ENCODE data around the gene ACAT2.
"Not testable (repeated sequence)": the region's sequence is repeated elsewhere in the genome, so short reads cannot be mapped to it uniquely, and the experiment has no call there.

ACAT2 gene

GRCh38 chr6:159816775-159817174, 54.9 kb downstream of the ACAT2 start:
- not testable (repeated sequence) for DNase-seq

DNA sequence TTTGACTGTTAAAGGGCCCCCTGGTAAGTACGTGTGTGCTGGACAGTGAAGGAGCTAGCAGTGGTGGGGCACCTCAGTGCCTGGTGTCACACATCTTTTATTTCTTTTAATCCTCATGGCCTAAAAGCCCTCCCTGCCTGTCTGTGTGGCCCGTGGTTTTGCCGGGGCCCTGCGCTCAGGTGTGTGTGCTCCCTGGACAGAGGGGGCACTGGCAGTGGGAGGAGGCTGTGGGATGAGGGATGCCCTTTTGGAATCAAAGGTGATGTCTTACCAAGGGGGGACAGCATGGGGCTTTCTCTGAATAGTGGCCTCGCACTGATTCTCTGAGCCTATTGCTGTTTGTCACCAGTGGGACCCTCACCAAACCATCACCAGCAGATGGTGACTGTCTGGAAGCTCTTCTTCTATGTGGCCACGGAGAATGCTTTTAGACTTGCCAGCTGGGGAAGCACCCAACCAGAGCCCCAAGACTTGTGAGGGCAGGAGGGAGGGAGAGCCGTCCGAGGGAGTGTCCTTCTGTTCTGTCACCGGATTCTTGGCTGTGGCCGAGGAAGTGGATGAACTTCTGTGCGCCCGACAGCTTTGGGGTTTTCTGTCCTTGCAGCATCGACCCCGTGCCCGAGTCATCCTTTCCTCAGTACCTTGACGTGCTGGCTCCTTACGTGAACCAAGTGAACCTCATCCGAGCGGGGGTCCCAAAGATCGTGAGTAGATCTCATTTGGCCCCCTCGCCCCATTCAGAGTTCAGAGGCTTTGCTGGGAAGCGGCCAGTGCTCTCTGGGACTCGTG, 56.3 kb downstream of the ACAT2 start:
- no peak for DNase-seq

- DNase-seq = no peak
Measured at GRCh38 chr6:159819098-159819497, 57.3 kb downstream of the ACAT2 start.

DNA sequence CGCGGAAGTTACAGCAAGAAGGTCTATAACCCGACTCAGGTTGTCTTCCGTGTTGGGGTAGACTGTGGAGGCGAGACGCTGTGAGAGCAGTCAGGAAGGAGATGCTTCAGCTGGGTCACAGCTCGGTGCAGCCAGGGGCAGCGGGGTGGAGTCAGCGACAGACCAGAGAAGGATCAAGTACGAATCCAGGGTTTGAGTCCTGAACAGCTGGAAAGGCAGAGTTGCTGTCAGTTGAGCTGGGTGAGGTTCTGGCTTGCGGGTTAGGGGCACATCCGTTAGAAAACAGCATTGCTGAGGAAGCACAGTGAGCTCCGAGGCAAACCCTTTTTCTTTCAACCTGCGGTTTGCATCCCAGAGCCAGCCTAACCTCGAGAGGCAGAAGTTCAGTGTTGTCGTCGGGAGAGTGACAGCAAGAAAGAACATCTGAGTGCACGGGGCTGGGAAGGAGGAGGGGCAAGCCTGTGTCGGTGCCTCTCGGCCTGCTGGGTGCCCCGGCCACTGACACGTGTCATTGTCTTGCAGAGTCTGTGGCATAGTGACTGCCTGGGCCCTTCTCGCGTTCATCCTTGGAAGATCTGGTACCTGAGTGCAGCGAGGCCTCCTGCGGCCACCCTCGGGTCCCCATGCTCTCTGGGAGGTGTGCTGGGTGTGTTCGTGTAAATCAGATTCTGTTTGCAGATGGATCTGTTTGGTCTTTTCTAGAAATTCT, 58.2 kb downstream of the ACAT2 start:
- DNase-seq = no peak

GRCh38 chr6:159821122-159821521, 59.3 kb downstream of the ACAT2 start:
- no peak for DNase-seq

- no peak for DNase-seq
Measured at GRCh38 chr6:159821726-159822125, 59.9 kb downstream of the ACAT2 start.

- no peak for DNase-seq
Measured at GRCh38 chr6:159823953-159824352, 62.1 kb downstream of the ACAT2 start.

DNA sequence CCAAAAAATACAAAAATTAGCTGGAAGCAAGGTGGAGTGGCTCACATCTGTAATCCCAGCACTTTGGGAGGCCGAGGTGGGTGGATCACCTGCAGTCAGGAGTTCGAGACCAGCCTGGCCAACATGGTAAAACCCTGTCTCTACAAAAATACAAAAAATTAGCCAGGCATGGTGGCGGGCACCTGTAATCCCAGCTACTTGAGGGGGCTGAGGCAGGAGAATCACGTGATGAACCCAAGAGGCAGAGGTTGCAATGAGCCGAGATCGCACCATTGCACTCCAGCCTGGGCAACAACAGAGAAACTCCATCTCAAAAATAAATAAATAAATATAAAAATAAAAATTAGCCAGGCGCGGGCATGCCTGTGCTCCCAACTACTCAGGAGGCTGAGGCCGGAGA, 62.8 kb downstream of the ACAT2 start:
- not testable (repeated sequence) for DNase-seq

DNA sequence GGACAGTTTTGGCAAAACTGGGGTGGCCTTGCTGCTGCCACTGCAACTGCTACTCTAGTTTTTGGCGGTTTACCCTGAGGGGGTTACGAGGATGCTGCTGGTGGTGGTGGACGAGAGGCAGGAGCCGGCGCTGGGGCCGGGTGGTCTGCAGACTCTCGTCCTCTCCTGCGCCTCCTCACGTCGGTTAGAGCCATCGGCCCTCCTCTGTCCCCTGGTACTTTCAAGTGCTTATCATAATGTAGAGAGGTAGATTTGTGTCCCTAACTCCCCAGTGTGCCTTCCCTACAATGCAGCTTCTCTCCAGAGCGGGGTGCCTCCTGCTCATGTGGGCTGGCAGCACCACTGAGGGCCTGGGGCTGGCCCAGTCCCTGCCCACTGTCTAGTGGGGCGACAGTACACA, 64.2 kb downstream of the ACAT2 start:
- no peak for DNase-seq

GRCh38 chr6:159826968-159827647, 65.3 kb downstream of the ACAT2 start:
- no peak for DNase-seq

GRCh38 chr6:159828074-159828473, 66.2 kb downstream of the ACAT2 start:
- no peak for DNase-seq

All from T1000 (cell line).